SU-DHL-6 (cell line): ENCODE results near the gene TTC38.

Source experiments
- CTCF ChIP-seq: fragments of 200-600 bp; sonication (generic); IDR thresholded peaks from one replicate; pipeline ENCODE4 v1.5.1; 2017; ENCODE audit warnings: antibody characterized with exemption, mild to moderate bottlenecking, low read length, moderate library complexity; ENCODE audit not compliant: insufficient read depth, poor library complexity, severe bottlenecking
- EZH2phosphoT487 ChIP-seq: fragments of 200-600 bp; sonication (generic), shearing (Covaris generic); conservative IDR thresholded peaks from 2 replicates; pipeline ENCODE4 v1.6.1; 2018; ENCODE audit warnings: mild to moderate bottlenecking, antibody characterized with exemption, low read length, moderate library complexity, mixed read lengths

- TF ChIP-seq CTCF (no peak), EZH2phosphoT487 (no peak)
Measured at GRCh38 chr22:46246178-46246577, 21.6 kb upstream of the TTC38 start.
